ENCODE results near the gene IPP.

DNA sequence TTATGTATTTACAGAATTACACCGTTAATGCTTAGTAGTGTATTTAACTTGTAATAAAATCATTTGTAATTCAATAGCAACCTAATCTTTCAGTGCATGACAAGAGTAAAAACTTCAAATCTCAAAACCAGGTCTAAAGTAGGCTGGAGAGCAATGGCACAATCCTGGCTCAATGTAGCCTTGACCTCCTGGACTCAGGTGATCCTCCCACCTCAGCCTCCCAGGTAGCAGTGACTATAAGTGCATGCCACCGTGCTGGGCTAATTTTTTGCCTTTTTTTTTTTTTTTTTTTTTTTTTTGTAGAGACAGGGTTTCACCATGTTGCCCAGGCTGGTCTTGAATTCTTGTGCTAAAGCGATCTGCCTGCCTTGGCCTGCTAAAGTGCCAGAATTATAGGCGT, 11.3 kb downstream of the IPP start:
- TF ChIP-seq, protein P1, sequence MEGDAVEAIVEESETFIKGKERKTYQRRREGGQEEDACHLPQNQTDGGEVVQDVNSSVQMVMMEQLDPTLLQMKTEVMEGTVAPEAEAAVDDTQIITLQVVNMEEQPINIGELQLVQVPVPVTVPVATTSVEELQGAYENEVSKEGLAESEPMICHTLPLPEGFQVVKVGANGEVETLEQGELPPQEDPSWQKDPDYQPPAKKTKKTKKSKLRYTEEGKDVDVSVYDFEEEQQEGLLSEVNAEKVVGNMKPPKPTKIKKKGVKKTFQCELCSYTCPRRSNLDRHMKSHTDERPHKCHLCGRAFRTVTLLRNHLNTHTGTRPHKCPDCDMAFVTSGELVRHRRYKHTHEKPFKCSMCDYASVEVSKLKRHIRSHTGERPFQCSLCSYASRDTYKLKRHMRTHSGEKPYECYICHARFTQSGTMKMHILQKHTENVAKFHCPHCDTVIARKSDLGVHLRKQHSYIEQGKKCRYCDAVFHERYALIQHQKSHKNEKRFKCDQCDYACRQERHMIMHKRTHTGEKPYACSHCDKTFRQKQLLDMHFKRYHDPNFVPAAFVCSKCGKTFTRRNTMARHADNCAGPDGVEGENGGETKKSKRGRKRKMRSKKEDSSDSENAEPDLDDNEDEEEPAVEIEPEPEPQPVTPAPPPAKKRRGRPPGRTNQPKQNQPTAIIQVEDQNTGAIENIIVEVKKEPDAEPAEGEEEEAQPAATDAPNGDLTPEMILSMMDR (IDR thresholded peaks at IDR 0.05): no peak
- no peak for TF ChIP-seq POLR2A (IDR thresholded peaks at IDR 0.05)
- TF ChIP-seq EP300 (IDR thresholded peaks at IDR 0.05): no peak
- no peak for TF ChIP-seq POLR2AphosphoS5 (IDR thresholded peaks at IDR 0.05)

Data from suprapubic skin (tissue), 4 donors.